Measurements from ENCODE around the gene GRIPAP1.
"Not testable (repeated sequence)": the region's sequence is repeated elsewhere in the genome, so short reads cannot be mapped to it uniquely, and the experiment has no call there.

The GRIPAP1 gene

GRCh38 chrX:48999030-48999429 is 3.0 kb downstream of the GRIPAP1 start:
- in situ Hi-C loops (cut with HindIII; ENCODE audit: low pct_ligation_motif_present, low pct_unique_long_range_greater_than_20kb, low sequenced_read_pairs) = no loop called here

GRCh38 chrX:48998391-48998790 is 3.7 kb downstream of the GRIPAP1 start:
- in situ Hi-C loops (cut with HindIII; ENCODE audit: low pct_ligation_motif_present, low pct_unique_long_range_greater_than_20kb, low sequenced_read_pairs) = no loop called here
- no peak for DNase-seq

More at GRCh38 chrX:48999030-48999429, 3.0 kb downstream of the GRIPAP1 start:
- DNase-seq = no peak

GRCh38 chrX:48997865-48998264 is 4.2 kb downstream of the GRIPAP1 start:
- in situ Hi-C loops (cut with HindIII; ENCODE audit: low pct_ligation_motif_present, low pct_unique_long_range_greater_than_20kb, low sequenced_read_pairs) = no loop called here
- no peak for DNase-seq

- in situ Hi-C loops (cut with HindIII; ENCODE audit: low pct_ligation_motif_present, low pct_unique_long_range_greater_than_20kb, low sequenced_read_pairs) = no loop called here
- no peak for DNase-seq
Measured at GRCh38 chrX:48997455-48997854, 4.6 kb downstream of the GRIPAP1 start.

- in situ Hi-C loops (cut with HindIII; ENCODE audit: low pct_ligation_motif_present, low pct_unique_long_range_greater_than_20kb, low sequenced_read_pairs) = no loop called here
- DNase-seq = no peak
Measured at GRCh38 chrX:48996969-48997368, 5.1 kb downstream of the GRIPAP1 start.

GRCh38 chrX:48992341-48992740 is 9.7 kb downstream of the GRIPAP1 start:
- no peak for DNase-seq
- in situ Hi-C loops (cut with HindIII; ENCODE audit: low pct_ligation_motif_present, low pct_unique_long_range_greater_than_20kb, low sequenced_read_pairs) = no loop called here

- in situ Hi-C loops (cut with HindIII; ENCODE audit: low pct_ligation_motif_present, low pct_unique_long_range_greater_than_20kb, low sequenced_read_pairs) = no loop called here
- no peak for DNase-seq
Measured at GRCh38 chrX:48989483-48989882, 12.6 kb downstream of the GRIPAP1 start.

GRCh38 chrX:48983896-48984295 is 18.2 kb downstream of the GRIPAP1 start:
- DNase-seq = no peak
- in situ Hi-C loops (cut with HindIII; ENCODE audit: low pct_ligation_motif_present, low pct_unique_long_range_greater_than_20kb, low sequenced_read_pairs) = no loop called here

GRCh38 chrX:48983081-48983480 is 19.0 kb downstream of the GRIPAP1 start:
- in situ Hi-C loops (cut with HindIII; ENCODE audit: low pct_ligation_motif_present, low pct_unique_long_range_greater_than_20kb, low sequenced_read_pairs) = no loop called here

GRCh38 chrX:48981178-48981577 is 20.9 kb downstream of the GRIPAP1 start:
- in situ Hi-C loops (cut with HindIII; ENCODE audit: low pct_ligation_motif_present, low pct_unique_long_range_greater_than_20kb, low sequenced_read_pairs) = no loop called here

More at GRCh38 chrX:48983081-48983480, 19.0 kb downstream of the GRIPAP1 start:
- DNase-seq = no peak

GRCh38 chrX:48980341-48980740 is 21.7 kb downstream of the GRIPAP1 start:
- DNase-seq; in situ Hi-C loops (cut with HindIII; ENCODE audit: low pct_ligation_motif_present, low pct_unique_long_range_greater_than_20kb, low sequenced_read_pairs): not testable (repeated sequence)

More at GRCh38 chrX:48981178-48981577, 20.9 kb downstream of the GRIPAP1 start:
- DNase-seq = no peak

- in situ Hi-C loops (cut with HindIII; ENCODE audit: low pct_ligation_motif_present, low pct_unique_long_range_greater_than_20kb, low sequenced_read_pairs) = no loop called here
- no peak for DNase-seq
Measured at GRCh38 chrX:48978226-48978625, 23.8 kb downstream of the GRIPAP1 start.

- no peak for DNase-seq
Measured at GRCh38 chrX:48976086-48976485, 26.0 kb downstream of the GRIPAP1 start.

GRCh38 chrX:48975541-48975940 is 26.5 kb downstream of the GRIPAP1 start:
- in situ Hi-C loops (cut with HindIII; ENCODE audit: low pct_ligation_motif_present, low pct_unique_long_range_greater_than_20kb, low sequenced_read_pairs) = no loop called here
- DNase-seq = no peak

More at GRCh38 chrX:48976086-48976485, 26.0 kb downstream of the GRIPAP1 start:
- in situ Hi-C loops (cut with HindIII; ENCODE audit: low pct_ligation_motif_present, low pct_unique_long_range_greater_than_20kb, low sequenced_read_pairs) = no loop called here

- in situ Hi-C loops (cut with HindIII; ENCODE audit: low pct_ligation_motif_present, low pct_unique_long_range_greater_than_20kb, low sequenced_read_pairs) = no loop called here
- DNase-seq = no peak
Measured at GRCh38 chrX:48975041-48975440, 27.0 kb downstream of the GRIPAP1 start.

GRCh38 chrX:48974574-48974973 is 27.5 kb downstream of the GRIPAP1 start:
- DNase-seq = no peak
- in situ Hi-C loops (cut with HindIII; ENCODE audit: low pct_ligation_motif_present, low pct_unique_long_range_greater_than_20kb, low sequenced_read_pairs) = no loop called here

- DNase-seq = no peak
- in situ Hi-C loops (cut with HindIII; ENCODE audit: low pct_ligation_motif_present, low pct_unique_long_range_greater_than_20kb, low sequenced_read_pairs) = no loop called here
Measured at GRCh38 chrX:48974033-48974432, 28.0 kb downstream of the GRIPAP1 start.

GRCh38 chrX:48972220-48973164 is 29.6 kb downstream of the GRIPAP1 start:
- DNase-seq = peak; percentile 55
- in situ Hi-C loops (cut with HindIII; ENCODE audit: low pct_ligation_motif_present, low pct_unique_long_range_greater_than_20kb, low sequenced_read_pairs) = no loop called here

- DNase-seq = peak; percentile 53
- in situ Hi-C loops (cut with HindIII; ENCODE audit: low pct_ligation_motif_present, low pct_unique_long_range_greater_than_20kb, low sequenced_read_pairs) = no loop called here
Measured at GRCh38 chrX:48971249-48972219, 30.5 kb downstream of the GRIPAP1 start, which contains the start of gene KCND1. Gene KCND1, minus strand, starts transcription at chrX:48971844. Its CDS starts 1,573 bp downstream, at chrX:48970271.
